GM21390 (cell line): Measurements from ENCODE around the gene WEE2.

Experiments used
- ATAC-seq: cut with Tn5 transposase; IDR thresholded peaks from one replicate; pipeline ENCODE4 v1.9.1; 2021; ENCODE audit not compliant: unreplicated experiment

Gene WEE2

GRCh38 chr7:141708351-141708750 is at the start of gene WEE2:
Gene WEE2, plus strand, starts transcription at chr7:141708353. Its CDS starts 406 bp downstream, at chr7:141708759.
- ATAC-seq = no peak

- ATAC-seq = no peak
These were observed 48.7 kb upstream of the WEE2 start for GRCh38 chr7:141659501-141659900.

GRCh38 chr7:141660259-141660658 is 47.9 kb upstream of the WEE2 start:
- no peak for ATAC-seq

- ATAC-seq = no peak
These were observed 44.9 kb upstream of the WEE2 start for GRCh38 chr7:141663081-141663849.

DNA sequence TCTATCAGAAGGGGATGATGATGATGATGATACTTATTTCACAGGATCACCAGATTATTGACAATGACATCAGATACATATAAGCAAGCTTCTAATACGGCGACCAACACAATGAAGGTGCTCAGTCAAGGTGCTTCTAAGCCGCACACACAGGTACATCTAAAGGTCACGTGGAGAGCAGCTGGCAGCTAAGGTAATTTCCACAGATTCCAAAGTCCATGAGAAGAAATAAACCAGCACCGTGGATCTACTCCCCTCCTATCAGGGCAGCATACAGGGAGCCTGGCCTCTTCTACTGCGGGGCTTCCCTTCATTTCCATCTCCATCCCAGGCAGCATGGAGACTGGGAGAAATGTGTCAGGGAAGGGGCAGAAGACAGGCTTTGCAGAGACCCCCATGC is 43.7 kb upstream of the WEE2 start:
- no peak for ATAC-seq

DNA sequence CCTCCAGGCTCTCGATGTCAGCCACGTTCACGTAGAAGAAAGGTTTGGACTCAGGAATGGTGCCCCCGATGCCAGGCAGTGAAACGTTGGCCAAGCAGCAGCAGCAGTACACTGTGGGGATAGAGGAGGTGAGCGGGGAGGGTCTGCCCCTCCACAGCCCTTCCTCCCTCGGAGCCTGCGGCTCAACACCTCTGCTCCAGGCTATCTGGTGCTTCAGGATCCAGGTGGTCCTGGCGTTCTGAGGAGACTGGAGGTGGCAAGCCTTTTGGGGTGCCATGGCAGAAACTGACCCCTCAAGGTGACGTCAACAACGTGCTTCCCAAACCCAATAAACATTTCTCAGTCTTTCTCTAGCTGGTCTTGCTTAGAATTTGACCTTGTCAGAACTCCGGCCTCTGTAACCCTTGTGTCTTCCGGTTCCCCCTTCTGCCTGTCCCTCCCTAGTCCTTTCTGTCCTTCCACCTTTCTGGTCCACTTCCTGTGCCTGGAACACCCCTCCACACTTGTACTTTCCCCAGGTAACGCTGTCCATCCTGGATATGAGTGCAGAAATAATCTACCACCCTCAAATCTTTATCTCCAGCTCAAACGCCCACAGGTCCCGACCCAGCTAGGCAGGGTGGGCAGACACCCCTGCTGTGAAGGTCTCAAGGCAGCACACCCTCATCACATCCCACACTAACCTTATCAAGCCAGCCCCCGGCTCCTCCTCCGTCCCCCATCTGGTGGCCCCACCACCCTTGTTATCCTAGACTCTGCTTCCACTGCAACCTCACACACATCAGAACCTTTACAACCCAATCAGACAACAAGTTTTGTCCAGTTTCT is 42.7 kb upstream of the WEE2 start:
- no peak for ATAC-seq

DNA sequence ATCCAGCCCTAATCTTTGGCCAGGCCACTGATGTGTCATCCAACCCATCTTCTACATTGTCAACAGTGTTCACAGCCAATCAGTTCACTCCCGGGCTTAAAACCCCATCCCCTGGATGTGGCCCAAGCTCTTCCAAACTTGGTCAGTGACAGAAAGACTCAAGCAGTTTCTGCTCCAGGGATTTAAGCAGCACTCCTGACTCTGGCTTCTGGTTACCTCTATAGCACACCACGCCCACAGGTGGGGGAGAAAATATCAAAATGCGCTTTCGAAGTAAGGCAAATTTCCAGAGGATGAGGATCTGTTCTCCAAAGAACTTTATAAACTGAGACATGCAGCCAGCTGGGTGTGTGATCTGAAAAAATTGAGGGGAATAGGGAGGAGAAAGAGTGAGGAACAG is 42.1 kb upstream of the WEE2 start:
- ATAC-seq = no peak

- no peak for ATAC-seq
These were observed 39.3 kb upstream of the WEE2 start for GRCh38 chr7:141668853-141669252.

DNA sequence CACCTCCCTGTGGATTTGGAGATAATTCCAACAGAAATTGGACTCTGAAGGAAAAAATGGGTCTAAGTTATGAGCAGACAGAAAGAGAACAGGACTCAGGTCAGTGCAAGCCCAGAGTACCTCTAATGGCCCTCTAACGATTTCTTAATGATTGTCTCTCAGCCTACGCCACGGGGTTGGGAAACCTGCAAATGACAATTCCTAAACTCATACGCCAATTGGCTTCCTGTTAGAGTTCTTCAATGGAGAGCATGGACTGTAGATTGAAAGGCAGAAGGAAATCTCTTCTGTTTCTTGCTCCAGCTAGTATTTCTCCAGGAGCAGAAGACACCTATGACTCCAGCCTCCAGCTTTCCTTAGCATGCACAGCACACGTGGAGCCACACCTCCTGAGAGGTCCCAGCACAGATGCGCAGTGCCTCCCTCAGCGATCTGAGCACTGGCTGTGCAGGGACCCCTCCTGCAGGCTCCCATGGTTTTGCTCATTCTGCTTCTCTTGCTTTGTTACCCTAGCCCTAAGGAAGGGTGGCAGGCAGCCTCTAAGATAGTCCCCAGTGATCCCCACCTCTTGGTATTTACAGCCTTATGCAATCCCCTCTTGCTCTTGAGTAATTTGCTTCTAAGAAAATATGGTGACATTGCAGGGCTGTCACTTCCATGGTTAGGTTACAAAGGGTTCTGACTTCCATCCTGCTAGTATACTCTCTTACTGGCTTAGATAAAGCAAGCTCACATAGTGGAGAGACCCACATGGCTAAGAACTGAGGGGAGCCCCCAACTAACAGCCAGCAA is 36.3 kb upstream of the WEE2 start:
- ATAC-seq = no peak

- no peak for ATAC-seq
These were observed 34.8 kb upstream of the WEE2 start for GRCh38 chr7:141673346-141673745.

DNA sequence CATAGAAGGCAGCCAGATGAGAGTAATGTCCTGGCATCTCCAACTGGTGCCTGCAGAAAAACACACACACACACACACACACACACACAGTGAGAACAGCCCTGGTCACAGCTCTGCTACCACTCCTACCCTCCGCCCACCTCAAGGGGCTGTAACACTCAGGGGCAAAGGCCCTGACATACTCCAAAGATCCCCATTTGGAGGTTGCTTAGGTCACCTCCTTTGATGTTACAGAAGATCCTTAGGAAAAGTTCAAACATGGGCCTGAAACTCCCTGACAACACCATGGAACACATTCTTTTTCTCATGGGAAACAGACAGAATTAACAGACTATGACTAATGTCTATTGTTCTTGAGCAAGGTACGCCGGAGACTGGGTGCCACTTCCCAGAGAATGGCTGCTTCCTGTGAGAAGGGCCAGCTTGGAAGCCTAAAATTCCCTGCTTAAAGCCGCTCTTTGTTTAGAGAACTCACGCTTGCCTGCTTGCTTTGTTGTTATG is 33.9 kb upstream of the WEE2 start:
- no peak for ATAC-seq

DNA sequence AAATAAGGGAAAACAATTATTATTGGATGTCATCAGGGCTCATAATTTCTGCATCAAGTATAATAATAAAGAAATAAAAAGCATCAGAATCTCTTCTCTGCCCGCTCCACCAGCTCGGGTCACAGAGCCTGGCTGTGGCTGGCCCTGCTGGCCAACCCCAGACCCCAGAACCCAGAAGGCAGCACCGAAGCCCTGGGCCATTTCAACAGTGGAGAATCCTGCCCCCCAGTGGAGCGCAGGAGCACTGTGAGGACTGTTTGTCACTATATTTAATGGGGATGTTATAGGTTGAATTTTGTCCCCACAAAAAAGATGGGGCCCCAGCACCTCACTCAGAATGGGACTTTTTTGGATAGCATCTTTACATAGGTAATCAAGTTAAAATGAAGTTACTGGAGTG is 33.5 kb upstream of the WEE2 start:
- no peak for ATAC-seq

- no peak for ATAC-seq
These were observed 32.5 kb upstream of the WEE2 start for GRCh38 chr7:141675436-141676215.

DNA sequence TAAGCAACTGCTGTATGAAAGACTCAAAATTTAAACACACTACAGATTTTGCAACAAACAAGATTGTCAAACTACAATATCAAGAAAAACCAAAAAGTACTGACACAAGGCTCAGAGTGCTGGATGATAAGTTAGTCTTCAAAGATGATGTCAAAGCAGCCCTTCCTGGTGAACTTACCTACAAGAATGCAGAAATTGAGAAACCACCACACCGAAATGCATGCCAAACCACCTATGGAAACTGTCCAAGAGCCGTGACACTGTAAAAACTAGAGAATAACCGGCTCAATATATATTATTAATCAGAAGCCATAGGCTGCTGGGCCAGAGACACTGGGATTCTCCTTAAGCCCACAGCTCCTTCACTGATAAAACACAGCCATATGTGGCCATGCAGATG is 31.5 kb upstream of the WEE2 start:
- no peak for ATAC-seq

- ATAC-seq = no peak
These were observed 29.1 kb upstream of the WEE2 start for GRCh38 chr7:141679014-141679413.

DNA sequence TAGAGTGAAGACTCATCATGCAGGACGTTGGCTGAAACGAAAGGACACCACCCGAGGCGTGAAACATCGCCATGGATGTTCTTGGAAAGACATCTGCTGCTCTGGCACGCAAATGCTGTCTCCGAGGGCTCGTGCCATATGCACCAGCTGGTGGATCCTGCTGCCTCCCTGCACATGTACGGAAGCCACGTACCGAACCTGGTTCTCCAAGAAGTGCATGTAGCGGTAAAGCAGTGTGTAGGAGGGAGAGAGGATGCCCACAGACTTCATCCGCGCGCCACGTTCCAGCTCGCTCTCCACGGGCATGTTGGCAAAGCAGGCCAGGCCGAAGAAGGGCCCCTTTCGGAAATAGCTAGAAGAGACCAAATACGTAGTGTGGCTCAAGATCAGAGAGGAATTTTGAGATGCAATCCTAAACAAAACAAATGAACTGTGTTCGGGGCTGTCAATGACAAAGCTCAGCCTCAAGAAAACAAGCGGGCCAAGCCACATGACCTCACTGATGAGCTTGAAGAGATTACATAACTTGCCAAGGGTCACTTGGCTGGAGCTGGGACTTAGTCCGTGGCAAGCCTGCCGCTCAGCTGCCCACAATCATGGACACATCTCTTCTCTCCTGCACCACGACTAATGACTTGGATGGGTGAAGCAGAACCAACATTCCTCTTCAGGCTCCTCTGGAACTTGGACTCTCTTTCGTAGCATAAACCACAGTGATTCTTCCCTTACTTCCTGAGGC is 22.7 kb upstream of the WEE2 start:
- ATAC-seq = no peak

- ATAC-seq = no peak
These were observed 22.1 kb upstream of the WEE2 start for GRCh38 chr7:141686074-141686473.

DNA sequence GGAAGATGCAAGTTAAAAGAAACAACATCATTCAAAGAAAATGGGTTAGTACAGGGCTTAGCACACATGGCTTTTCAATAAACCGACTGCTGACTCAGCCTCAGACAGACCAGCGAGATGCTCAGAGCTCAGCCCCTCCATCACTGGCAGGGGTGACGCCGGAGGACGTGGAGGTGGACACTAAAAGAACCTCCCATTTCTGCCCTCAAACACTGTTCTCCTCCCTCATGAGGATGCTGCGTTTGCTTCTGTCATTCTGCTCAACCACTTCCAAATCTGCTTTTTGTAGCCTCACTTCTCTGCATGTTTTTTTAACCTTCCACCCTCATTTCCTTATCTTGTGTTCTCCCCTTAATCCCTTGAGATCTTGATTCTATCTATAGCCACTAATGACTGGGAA is 21.5 kb upstream of the WEE2 start:
- no peak for ATAC-seq

GRCh38 chr7:141688043-141688442 is 20.1 kb upstream of the WEE2 start:
- ATAC-seq = no peak
